MM.1S (cell line): ENCODE results near the gene RFX2.

ENCODE experiments used
- DNase-seq: peaks from one replicate; pipeline ENCODE4 v3.0.0-alpha.2; 2015
- H2AFZ ChIP-seq: fragments of 300-600 bp; sonication (generic); 2 replicates; pipeline ENCODE4 v1.6.0; 2016; ENCODE audit warnings: antibody characterized with exemption, low read length
- H3F3A ChIP-seq: fragments of 300-600 bp; sonication (generic); 2 replicates; pipeline ENCODE4 v1.6.1; 2016; ENCODE audit warnings: mild to moderate bottlenecking, antibody characterized with exemption, low read length, moderate library complexity, mixed read lengths; ENCODE audit not compliant: insufficient read depth
- H3K27ac ChIP-seq: fragments of 300-600 bp; sonication (generic); 2 replicates; pipeline ENCODE4 v1.5.1; 2016; ENCODE audit warnings: mild to moderate bottlenecking, low read length
- H3K27me3 ChIP-seq: fragments of 300-600 bp; sonication (generic); replicated peaks from 2 replicates; pipeline ENCODE4 v1.6.0; 2016; ENCODE audit warnings: low read length; ENCODE audit not compliant: insufficient read depth
- H3K36me3 ChIP-seq: fragments of 300-600 bp; sonication (generic); replicated peaks from 2 replicates; pipeline ENCODE4 v1.6.1; 2016; ENCODE audit warnings: mild to moderate bottlenecking, low read length, mixed read lengths; ENCODE audit not compliant: insufficient read depth
- H3K4me1 ChIP-seq: fragments of 300-600 bp; sonication (generic); 2 replicates; pipeline ENCODE4 v1.6.1; 2016; ENCODE audit warnings: low read length, mixed read lengths
- H3K4me2 ChIP-seq: fragments of 300-600 bp; sonication (generic); 2 replicates; pipeline ENCODE4 v1.6.0; 2016; ENCODE audit warnings: low read depth, low read length
- H3K4me3 ChIP-seq: fragments of 300-600 bp; sonication (generic); 2 replicates; pipeline ENCODE4 v1.5.1; 2016; ENCODE audit warnings: low read length, mixed read lengths
- H3K79me2 ChIP-seq: fragments of 300-600 bp; sonication (generic); 2 replicates; pipeline ENCODE4 v1.6.1; 2016; ENCODE audit warnings: mixed run types, low read length, mixed read lengths
- H3K9ac ChIP-seq: fragments of 300-600 bp; sonication (generic); 2 replicates; pipeline ENCODE4 v1.6.1; 2016; ENCODE audit warnings: low read length, mixed read lengths
- H3K9me2 ChIP-seq: fragments of 300-600 bp; sonication (generic); replicated peaks from 2 replicates; pipeline ENCODE4 v1.6.1; 2016; ENCODE audit warnings: mild to moderate bottlenecking, low read length, mixed read lengths; ENCODE audit not compliant: insufficient read depth
- H3K9me3 ChIP-seq: fragments of 300-600 bp; sonication (generic); replicated peaks from 2 replicates; pipeline ENCODE4 v1.6.1; 2016; ENCODE audit warnings: mild to moderate bottlenecking, low read length, mixed read lengths; ENCODE audit not compliant: insufficient read depth
- H4K20me1 ChIP-seq: fragments of 300-600 bp; sonication (generic); 2 replicates; pipeline ENCODE4 v1.6.1; 2016; ENCODE audit warnings: mild to moderate bottlenecking, low read length, moderate library complexity, mixed read lengths; ENCODE audit not compliant: insufficient read depth
- CTCF ChIP-seq: fragments of 300-600 bp; sonication (generic); IDR thresholded peaks from 2 replicates; pipeline ENCODE4 v1.5.1; 2016; ENCODE audit warnings: antibody characterized with exemption, low read length, mixed read lengths
- EZH2 ChIP-seq: fragments of 300-600 bp; sonication (generic); optimal IDR thresholded peaks from 2 replicates; pipeline ENCODE3; 2017; ENCODE audit warnings: low read depth, mild to moderate bottlenecking, antibody characterized with exemption, low read length, mixed read lengths
- EZH2phosphoT487 ChIP-seq: fragments of 300-600 bp; sonication (generic); IDR thresholded peaks from 2 replicates; pipeline ENCODE4 v1.6.1; 2018; ENCODE audit warnings: antibody characterized with exemption, low read length

The RFX2 gene

DNA sequence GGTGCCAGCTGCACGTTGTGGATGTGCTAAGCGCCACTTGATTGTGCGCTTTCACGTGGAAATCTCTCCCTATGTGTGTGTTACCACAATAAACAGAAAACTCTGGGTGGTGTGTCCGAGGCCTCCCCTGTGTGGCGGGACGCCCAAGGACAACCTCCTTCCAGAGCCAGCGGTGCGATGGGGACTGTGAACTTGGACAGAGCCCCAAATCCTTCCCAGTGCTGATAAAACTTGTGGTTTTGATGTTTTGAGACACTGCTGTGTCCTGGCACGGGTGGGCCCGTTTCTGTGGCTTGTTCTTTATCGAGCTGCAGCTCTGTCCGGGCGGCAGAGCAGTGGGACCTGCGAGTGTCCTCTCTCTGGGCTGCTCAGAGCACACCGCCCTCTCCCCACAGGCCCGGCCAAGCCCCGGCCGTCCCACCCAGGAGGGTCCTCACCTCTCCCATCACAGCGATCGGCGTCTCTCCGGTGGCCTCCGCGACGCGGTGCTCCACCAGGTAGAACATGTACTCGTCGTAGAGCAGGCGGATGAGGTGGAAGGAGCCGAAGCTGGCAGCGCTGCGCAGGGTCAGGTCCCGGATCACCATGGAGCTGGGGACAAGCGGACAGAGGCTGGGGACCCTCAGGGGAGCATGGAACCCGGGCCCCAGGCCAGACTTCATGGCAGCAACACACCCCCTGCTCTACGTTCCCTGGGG lies 113.5 kb downstream of the RFX2 start:
- no peak for TF ChIP-seq EZH2phosphoT487
- TF ChIP-seq CTCF = no peak
- TF ChIP-seq EZH2 = no peak
- H4K20me1 ChIP-seq = no peaks in the 10 kb centered on the region
- no peak overlapping the region for H3K27ac ChIP-seq
- H3K4me3 ChIP-seq = no peak overlapping the region
- H2AFZ ChIP-seq = no peak overlapping the region
- no peaks in the 10 kb centered on the region for H3K79me2 ChIP-seq
- no peaks in the 10 kb centered on the region for H3K9me2 ChIP-seq
- H3K9me3 ChIP-seq = no peaks in the 10 kb centered on the region
- H3K27me3 ChIP-seq = peaks cover 94% of the 10 kb centered on the region
- DNase-seq = no peak
- no peak overlapping the region for H3K4me2 ChIP-seq
- H3K9ac ChIP-seq = no peak overlapping the region
- no peaks in the 10 kb centered on the region for H3K4me1 ChIP-seq
- H3K36me3 ChIP-seq = no peaks in the 10 kb centered on the region
- H3F3A ChIP-seq = no peaks in the 10 kb centered on the region

GRCh38 chr19:5996102-5996501 lies 114.2 kb downstream of the RFX2 start:
- H3K4me2 ChIP-seq = no peak overlapping the region
- no peaks in the 10 kb centered on the region for H3F3A ChIP-seq
- H3K9me2 ChIP-seq = no peaks in the 10 kb centered on the region
- H3K9me3 ChIP-seq = no peaks in the 10 kb centered on the region
- no peaks in the 10 kb centered on the region for H4K20me1 ChIP-seq
- H2AFZ ChIP-seq = no peak overlapping the region
- H3K4me1 ChIP-seq = no peaks in the 10 kb centered on the region
- no peak overlapping the region for H3K9ac ChIP-seq
- no peak for DNase-seq
- H3K79me2 ChIP-seq = no peaks in the 10 kb centered on the region
- no peak overlapping the region for H3K4me3 ChIP-seq
- no peak for TF ChIP-seq EZH2phosphoT487
- no peak for TF ChIP-seq CTCF
- TF ChIP-seq EZH2 = no peak
- H3K27ac ChIP-seq = no peak overlapping the region
- peaks cover 88% of the 10 kb centered on the region for H3K27me3 ChIP-seq
- H3K36me3 ChIP-seq = no peaks in the 10 kb centered on the region

GRCh38 chr19:5995606-5996005 lies 114.7 kb downstream of the RFX2 start:
- Histone ChIP-seq H3K79me2 (no peaks in the 10 kb centered on the region), H3K27me3 (peaks cover 83% of the 10 kb centered on the region), H3K36me3 (no peaks in the 10 kb centered on the region), H2AFZ (no peak overlapping the region), H3K27ac (no peak overlapping the region), H3K9ac (no peak overlapping the region), H3K9me3 (no peaks in the 10 kb centered on the region), H3K9me2 (no peaks in the 10 kb centered on the region), H3F3A (no peaks in the 10 kb centered on the region), H4K20me1 (no peaks in the 10 kb centered on the region), H3K4me3 (no peak overlapping the region; the same call in 1 of the 2 replicates), H3K4me1 (no peaks in the 10 kb centered on the region), H3K4me2 (peak overlapping the region; percentile 51; the same call in 1 of the 2 replicates)
- no peak for DNase-seq
- no peak for TF ChIP-seq EZH2phosphoT487
- no peak for TF ChIP-seq EZH2
- no peak for TF ChIP-seq CTCF
